NCI-H345 treated with DMSO at 0.1 percent for 48 hours (cell line): ENCODE measurements around the gene OGDHL.
"Not testable (repeated sequence)": the region's sequence is repeated elsewhere in the genome, so short reads cannot be mapped to it uniquely, and the experiment has no call there.

Source experiments
- DNase-seq: peaks from one replicate; lab custom pipeline; 2025; ENCODE audit not compliant: unreplicated experiment; lab: John Stamatoyannopoulos, UW

Gene OGDHL

GRCh38 chr10:49758249-49758930 lies 3.7 kb downstream of the OGDHL start:
- no peak for DNase-seq

- no peak for DNase-seq
Observed at GRCh38 chr10:49756641-49757040, 5.5 kb downstream of the OGDHL start.

GRCh38 chr10:49756031-49756430 lies 6.1 kb downstream of the OGDHL start:
- DNase-seq, result no peak

GRCh38 chr10:49754951-49755350 lies 7.2 kb downstream of the OGDHL start:
- not testable (repeated sequence) for DNase-seq

GRCh38 chr10:49752584-49752983 lies 9.5 kb downstream of the OGDHL start:
- no peak for DNase-seq

- DNase-seq, result no peak
Observed at GRCh38 chr10:49751636-49752510, 10.2 kb downstream of the OGDHL start.

GRCh38 chr10:49751216-49751615 lies 10.9 kb downstream of the OGDHL start:
- DNase-seq, result no peak

GRCh38 chr10:49750546-49750945 lies 11.6 kb downstream of the OGDHL start:
- no peak for DNase-seq

GRCh38 chr10:49749556-49750491 lies 12.3 kb downstream of the OGDHL start:
- DNase-seq, result no peak

- no peak for DNase-seq
Observed at GRCh38 chr10:49749144-49749543, 13.0 kb downstream of the OGDHL start.

GRCh38 chr10:49748006-49748405 lies 14.1 kb downstream of the OGDHL start:
- DNase-seq, result no peak

- no peak for DNase-seq
Observed at GRCh38 chr10:49747303-49747646, 14.8 kb downstream of the OGDHL start.

GRCh38 chr10:49746626-49747302 lies 15.4 kb downstream of the OGDHL start:
- no peak for DNase-seq

- DNase-seq, result no peak
Observed at GRCh38 chr10:49745756-49746155, 16.4 kb downstream of the OGDHL start.

GRCh38 chr10:49744924-49745605 lies 17.1 kb downstream of the OGDHL start:
- no peak for DNase-seq

GRCh38 chr10:49744091-49744685 lies 17.9 kb downstream of the OGDHL start:
- no peak for DNase-seq

- DNase-seq, result no peak
Observed at GRCh38 chr10:49743464-49744075, 18.6 kb downstream of the OGDHL start.

- no peak for DNase-seq
Observed at GRCh38 chr10:49742683-49743463, 19.2 kb downstream of the OGDHL start.
